GM10847 (cell line): Measurements from ENCODE around the gene TPTE2.

Experiments
- POLR2A ChIP-seq: IDR thresholded peaks from 2 replicates; pipeline ENCODE4 v1.6.1; 2011; ENCODE audit not compliant: insufficient read length; ENCODE audit errors: extremely low read depth

TPTE2 gene

DNA sequence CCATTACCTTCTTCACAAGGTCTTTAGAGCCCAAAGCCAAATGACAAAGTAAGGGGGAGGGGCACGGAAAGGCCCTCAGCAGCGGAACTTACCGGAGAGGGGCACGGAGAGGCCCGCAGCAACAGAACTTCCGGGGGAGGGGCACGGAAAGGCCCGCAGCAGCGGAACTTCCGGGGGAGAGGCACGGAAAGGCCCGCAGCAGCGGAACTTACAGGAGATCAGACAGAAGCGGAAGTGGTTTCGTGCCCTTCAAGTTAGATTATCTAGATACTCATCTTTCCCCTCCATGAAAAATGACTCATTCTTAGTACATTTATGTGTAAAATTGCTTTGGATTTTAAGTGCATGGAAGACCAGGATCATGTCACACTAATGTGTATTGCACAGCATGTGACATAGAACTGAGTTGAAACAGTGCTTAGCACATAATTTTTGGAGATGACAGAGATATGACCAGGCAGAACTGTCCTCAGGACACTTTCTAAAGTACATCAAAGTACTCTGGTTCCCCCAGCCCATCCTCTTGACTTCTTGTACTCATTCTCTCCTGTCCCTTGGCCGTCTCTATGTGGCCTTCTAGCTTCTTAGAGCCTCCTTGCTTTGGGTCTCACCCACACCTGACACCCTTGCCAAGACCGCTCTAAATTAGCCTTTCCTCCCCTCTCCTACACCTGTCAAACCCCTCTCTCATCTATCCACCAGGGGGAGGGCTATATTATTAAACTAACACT, 25.7 kb upstream of the TPTE2 start:
- TF ChIP-seq POLR2A, result no peak

DNA sequence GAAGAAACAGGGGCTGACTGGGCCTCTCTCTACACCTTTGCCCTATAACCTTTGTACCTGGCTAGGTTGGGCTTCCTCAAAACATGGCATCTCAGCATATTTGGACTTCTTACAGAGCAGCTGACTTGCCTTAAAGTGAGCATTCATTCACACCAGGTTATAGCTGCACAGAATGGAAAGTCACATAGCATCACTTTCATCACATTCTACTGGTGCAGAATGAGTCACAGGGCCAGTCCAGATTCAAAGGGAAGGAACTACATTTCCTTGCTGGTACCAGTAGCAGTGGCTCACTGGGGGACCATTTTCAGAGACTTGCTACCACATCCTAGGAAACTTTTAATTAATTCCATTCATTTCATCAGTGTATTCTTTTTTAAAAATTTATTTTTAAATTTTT, 20.3 kb upstream of the TPTE2 start:
- TF ChIP-seq POLR2A, result no peak

DNA sequence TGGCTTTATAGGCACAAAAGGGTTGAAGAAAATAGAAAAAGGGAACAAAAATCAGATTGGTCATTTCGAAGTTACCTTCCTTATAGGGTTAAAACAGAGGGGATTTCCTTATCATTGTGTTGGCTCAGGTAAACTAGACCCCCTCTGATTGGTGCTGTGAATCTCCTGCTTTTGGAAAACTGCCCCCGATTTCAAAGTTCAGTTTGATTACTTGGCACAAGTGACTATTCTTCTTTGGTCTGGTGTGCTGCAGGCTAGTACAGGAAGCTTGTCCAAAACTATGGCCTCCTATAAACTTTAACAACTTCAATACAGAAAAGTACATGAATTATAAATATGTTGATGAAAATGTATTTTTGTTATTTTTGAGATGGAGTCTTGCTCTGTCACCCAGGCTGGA, 13.9 kb upstream of the TPTE2 start:
- no peak for TF ChIP-seq POLR2A

DNA sequence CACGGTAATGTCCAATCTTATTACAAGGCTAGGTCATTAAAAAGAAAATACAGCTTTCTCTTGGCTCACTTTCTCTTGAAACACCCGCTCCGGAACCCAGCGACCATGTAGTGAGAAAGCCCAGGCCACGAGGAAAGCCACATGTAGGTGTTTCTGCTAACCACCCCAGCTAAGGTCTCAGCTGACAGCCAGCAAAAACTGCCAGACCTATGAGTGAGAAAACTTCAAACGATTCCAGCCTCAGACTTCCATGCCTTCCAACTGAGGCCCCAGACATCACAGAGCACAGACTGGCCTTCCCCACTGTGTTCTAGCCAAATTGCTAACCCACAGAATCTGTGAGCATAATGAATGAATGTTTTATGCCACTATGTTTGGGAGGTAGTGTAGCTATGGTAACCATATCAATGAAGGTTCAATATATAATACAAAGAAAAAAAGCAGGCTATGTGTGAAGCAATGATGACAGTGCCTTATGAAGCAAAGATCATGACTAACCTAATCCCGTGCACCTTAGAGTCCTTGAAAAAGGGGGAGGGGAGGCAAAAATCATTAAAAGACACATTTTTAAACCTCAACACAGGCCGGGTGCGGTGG, 11.9 kb upstream of the TPTE2 start:
- TF ChIP-seq POLR2A, result no peak

DNA sequence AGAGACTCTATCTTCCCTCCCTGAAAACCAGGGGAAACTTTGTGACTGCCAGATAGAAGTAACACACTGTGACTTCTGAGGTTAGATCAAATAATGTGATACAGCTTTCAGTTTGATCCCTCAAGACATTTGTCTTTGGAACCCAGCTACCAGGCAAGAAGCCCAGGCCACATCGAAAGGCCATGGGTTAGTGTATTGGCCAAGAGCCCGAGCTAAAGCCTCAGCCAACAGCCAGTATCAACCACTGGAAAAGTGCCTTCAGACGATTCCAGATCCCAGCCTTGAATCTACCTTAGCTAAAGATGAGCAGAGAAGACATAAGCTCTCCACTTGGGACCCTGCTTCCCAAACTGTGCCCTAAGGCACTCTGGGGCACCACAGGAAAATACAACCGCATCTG, 10.9 kb upstream of the TPTE2 start:
- TF ChIP-seq POLR2A, result no peak

DNA sequence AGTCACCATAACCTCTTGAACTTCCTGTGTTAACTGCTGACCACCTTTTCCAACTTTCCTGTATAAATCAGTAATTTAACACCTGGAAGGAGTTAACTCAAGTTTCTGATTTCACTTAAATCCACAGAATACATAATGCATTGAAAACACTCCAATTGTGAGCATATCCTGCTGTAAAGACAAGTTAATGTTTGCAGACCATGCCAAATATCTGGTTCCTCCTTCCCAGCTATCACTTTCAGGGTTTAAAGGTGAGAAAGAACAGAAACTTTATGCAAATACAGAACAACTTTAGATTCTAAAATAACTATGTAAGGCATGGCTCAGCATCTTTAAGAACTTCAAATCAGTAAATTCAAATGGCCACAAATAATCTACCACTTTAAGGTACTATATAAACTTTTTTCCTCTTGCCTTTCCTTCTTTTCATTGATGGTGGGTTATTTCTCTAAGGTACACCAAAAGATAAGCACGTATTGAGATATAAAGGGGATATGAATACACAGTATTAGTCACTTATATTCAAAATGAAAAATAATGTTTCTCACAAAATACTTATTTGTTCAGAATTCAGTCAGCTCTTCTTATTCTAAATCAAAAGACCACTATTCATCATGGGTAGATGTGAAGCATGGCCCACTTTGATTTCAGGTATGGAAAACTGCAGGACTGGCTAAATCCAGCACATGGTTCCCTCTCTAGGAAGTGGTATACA, 6.6 kb upstream of the TPTE2 start:
- no peak for TF ChIP-seq POLR2A

DNA sequence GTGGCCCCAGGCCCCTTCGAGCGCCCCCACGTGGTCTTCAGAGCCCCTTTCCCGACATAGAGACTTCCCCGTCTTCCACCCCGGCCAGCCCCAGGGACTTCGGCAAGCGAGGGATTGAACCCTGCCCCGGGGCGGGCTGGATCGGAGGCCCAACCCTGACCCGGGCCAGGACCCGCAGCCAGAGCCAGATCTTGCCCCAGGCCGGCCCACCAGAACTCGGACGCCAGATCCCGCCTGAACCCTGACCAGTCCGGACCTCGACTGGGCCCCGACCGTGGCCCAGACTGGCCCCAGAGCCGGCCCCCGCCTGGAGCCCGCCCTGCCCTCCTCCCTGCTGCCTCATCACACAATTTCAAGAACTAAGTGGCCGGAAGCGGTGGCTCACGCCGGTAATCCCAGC, 253 bp upstream of the TPTE2 start:
- no peak for TF ChIP-seq POLR2A

DNA sequence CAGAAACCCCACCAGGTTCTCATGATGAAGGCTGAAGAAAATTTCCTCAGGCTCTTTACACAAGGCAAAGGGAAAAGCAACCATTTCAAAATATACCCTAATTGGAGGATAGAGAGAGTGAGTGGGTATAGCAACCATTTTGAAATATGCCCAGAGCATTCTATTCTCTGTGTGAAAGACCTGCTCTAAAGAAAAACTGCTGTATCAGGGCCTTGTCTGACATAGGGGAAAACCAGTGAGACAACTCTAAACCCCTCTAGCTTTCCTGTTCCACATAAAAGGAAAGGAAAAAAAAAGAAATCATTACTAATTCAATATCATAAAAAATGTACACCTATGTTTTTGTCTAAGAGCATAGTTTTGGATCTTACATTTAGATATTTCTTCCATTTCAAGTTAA, 42.3 kb downstream of the TPTE2 start:
- no peak for TF ChIP-seq POLR2A

DNA sequence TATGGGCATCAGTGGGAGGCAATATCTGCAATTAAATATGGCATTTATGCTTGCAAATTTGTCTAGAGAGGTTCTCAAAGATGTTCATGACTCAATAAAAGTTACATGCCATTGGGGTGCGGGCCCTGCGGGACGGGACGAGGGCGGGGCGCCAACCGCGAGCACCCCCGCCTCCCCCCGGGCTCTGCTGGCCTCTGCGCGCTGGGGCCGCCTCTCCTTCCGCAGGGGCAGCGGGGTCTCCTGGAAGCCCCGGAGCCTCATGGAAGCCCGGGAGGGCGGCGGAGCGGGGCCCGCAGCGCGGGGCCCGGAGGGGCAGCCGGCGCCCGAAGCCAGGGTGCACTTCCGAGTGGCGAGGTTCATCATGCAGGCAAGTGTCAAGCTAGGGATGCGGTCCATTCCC, 179.2 kb downstream of the TPTE2 start:
- TF ChIP-seq POLR2A, result no peak
